Spleen (tissue), 7 donors: ENCODE data around the gene UBQLN1.

ENCODE experiments used
- POLR2A ChIP-seq, 3 donors: fragments of 450-650 bp; IDR thresholded peaks; one replicate each; pipeline ENCODE4 v1.5.1; 2017; ENCODE audit warnings: antibody characterized with exemption in 3 of 3, mild to moderate bottlenecking in 1 of 3
- POLR2AphosphoS5 ChIP-seq, 3 donors: sonication (generic); formaldehyde crosslinking; IDR thresholded peaks; one replicate each; pipeline ENCODE4 v1.5.1; 2017; ENCODE audit warnings: antibody characterized with exemption in 3 of 3
- TF ChIP-seq, protein P1 (sequence below), 11 experiments: fragments of 200-600 bp in 7 of 11; fragments of 450-650 bp in 4 of 11; sonication (generic) in 4 of 11; IDR thresholded peaks in 8 of 11; conservative IDR thresholded peaks in 3 of 11; 1 replicate in 7 of 11; 2 replicates in 4 of 11; pipeline versions ENCODE4 v1.4.0 to v1.8.0; 2016 to 2021; ENCODE audit warnings: antibody characterized with exemption in 11 of 11, inconsistent platforms in 4 of 11, mild to moderate bottlenecking in 1 of 11
- donor health status: DM: no; HTN: no; CAD: no; lungs with moderate emphysema.
- donor health status: DM: no; HTN: no; CAD: no.
- donor health status: DM: no; HTN: no; CAD: no.

DNA sequence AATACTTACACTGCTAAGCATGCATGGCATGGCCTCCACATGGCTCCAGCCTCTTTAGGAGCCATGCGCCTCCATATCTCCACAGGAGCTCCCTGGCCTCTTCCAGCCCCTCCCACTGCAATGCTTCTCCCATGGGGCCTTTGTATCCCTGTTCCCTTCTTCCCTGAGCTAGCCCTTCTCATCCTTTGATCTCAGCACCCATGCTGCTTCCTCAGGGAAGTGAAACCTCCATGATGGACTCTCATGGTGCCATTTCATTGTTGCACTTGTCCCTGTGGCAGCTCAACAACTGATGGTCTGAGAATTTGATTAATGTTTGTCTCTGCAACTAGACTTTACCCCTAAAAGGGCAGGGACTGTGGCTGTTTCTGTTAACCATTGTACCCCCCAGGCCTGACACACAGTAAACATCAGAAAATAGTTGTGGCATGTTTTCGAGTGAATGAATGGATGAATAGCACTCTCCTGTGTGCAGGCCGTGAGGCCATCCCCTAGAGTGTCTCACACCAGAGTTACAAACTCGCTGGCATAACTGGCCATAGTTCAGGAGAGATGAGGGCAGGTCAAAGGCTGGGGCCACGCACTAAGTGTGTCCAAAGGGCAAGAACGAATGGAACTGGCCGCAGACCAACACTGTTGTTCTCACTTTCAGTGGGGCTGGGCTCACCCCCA lies 78.2 kb downstream of the UBQLN1 start:
- TF ChIP-seq, protein P1, sequence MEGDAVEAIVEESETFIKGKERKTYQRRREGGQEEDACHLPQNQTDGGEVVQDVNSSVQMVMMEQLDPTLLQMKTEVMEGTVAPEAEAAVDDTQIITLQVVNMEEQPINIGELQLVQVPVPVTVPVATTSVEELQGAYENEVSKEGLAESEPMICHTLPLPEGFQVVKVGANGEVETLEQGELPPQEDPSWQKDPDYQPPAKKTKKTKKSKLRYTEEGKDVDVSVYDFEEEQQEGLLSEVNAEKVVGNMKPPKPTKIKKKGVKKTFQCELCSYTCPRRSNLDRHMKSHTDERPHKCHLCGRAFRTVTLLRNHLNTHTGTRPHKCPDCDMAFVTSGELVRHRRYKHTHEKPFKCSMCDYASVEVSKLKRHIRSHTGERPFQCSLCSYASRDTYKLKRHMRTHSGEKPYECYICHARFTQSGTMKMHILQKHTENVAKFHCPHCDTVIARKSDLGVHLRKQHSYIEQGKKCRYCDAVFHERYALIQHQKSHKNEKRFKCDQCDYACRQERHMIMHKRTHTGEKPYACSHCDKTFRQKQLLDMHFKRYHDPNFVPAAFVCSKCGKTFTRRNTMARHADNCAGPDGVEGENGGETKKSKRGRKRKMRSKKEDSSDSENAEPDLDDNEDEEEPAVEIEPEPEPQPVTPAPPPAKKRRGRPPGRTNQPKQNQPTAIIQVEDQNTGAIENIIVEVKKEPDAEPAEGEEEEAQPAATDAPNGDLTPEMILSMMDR (IDR thresholded peaks at IDR 0.05 in 8 of 11, conservative IDR thresholded peaks at IDR 0.05 in 3 of 11): no peak
- TF ChIP-seq POLR2A (IDR thresholded peaks at IDR 0.05) (no peak), POLR2AphosphoS5 (IDR thresholded peaks at IDR 0.05) (no peak)
